Body of pancreas (tissue), 4 donors: ENCODE data around the gene MAD1L1.

Experiments used
- POLR2A ChIP-seq, 3 donors: fragments of 450-650 bp; IDR thresholded peaks; one replicate each; pipeline ENCODE4 v1.6.1; 2016; ENCODE audit warnings: antibody characterized with exemption in 3 of 3, mild to moderate bottlenecking in 2 of 3
- TF ChIP-seq, protein P1 (sequence below), 7 experiments: fragments of 450-650 bp in 4 of 7; fragments of 200-600 bp in 3 of 7; sonication (generic) in 3 of 7; IDR thresholded peaks; one replicate each; pipeline ENCODE4 v1.5.1; 2016 to 2019; ENCODE audit warnings: antibody characterized with exemption in 7 of 7

DNA sequence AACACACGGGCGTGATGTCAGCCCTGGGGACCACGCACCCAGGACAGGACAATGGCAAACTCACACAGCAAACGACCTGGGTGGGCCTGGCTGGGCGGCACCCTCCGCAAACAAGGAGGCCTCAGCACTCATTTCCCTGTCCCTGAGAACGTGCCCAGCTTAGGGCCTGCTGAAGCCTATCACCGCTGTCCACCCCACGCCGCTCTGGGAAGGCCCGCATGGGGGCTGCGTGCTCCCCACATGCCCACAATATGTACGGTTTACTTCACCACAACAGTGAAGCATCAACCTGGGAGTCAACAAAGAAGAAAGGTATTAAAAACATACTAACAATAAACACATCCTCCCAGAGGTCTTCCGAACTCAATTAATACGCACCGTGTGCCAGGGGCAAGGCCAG, 12.2 kb downstream of the MAD1L1 start:
- TF ChIP-seq, protein P1, sequence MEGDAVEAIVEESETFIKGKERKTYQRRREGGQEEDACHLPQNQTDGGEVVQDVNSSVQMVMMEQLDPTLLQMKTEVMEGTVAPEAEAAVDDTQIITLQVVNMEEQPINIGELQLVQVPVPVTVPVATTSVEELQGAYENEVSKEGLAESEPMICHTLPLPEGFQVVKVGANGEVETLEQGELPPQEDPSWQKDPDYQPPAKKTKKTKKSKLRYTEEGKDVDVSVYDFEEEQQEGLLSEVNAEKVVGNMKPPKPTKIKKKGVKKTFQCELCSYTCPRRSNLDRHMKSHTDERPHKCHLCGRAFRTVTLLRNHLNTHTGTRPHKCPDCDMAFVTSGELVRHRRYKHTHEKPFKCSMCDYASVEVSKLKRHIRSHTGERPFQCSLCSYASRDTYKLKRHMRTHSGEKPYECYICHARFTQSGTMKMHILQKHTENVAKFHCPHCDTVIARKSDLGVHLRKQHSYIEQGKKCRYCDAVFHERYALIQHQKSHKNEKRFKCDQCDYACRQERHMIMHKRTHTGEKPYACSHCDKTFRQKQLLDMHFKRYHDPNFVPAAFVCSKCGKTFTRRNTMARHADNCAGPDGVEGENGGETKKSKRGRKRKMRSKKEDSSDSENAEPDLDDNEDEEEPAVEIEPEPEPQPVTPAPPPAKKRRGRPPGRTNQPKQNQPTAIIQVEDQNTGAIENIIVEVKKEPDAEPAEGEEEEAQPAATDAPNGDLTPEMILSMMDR (IDR thresholded peaks at IDR 0.05) = no peak
- TF ChIP-seq POLR2A (IDR thresholded peaks at IDR 0.05) = no peak
